A673 (cell line): ENCODE measurements around the gene PINLYP. TPM values are rescaled to one million over a fixed set of nuclear protein-coding genes. Genes with fewer than 3 reads are reported as not detected.
A peak's percentile ranks its signal among the peaks of the same experiment; 100 is the strongest.

Experiments
- BruUV-seq: library from RNA; stranded (reverse); fragments of 400-500 nt; replicated peaks from 2 replicates; lab custom pipeline; 2021; lab: Mats Ljungman, UMichigan
- CTCF ChIA-PET: fragments of 300-600 bp; sonication (Branson Sonifier 250); formaldehyde crosslinking; loops from one replicate; lab custom pipeline; 2022; ENCODE audit warnings: antibody characterized with exemption; lab: Charles Lee
- POLR2A ChIA-PET: fragments of 300-600 bp; sonication (Branson Sonifier 250); formaldehyde crosslinking; loops from one replicate; lab custom pipeline; 2022; ENCODE audit warnings: antibody characterized with exemption; ENCODE audit not compliant: low non-redundant PET; lab: Charles Lee
- DNase-seq: peaks from one replicate; pipeline ENCODE4 v3.0.0-alpha.2; 2015; ENCODE audit warnings: low spot score
- H3K27ac ChIP-seq: fragments of 200-600 bp; sonication (generic); 2 replicates; pipeline ENCODE4 v1.5.1; 2016; ENCODE audit warnings: mixed run types, low read depth, mild to moderate bottlenecking, mixed read lengths, antibody characterized with exemption, low read length; ENCODE audit not compliant: poor library complexity, severe bottlenecking
- H3K27me3 ChIP-seq: fragments of 200-600 bp; sonication (generic); replicated peaks from 2 replicates; pipeline ENCODE4 v1.6.1; 2017; ENCODE audit warnings: mixed run types, low read depth, mild to moderate bottlenecking, mixed read lengths, antibody characterized with exemption, low read length; ENCODE audit not compliant: insufficient read depth, poor library complexity
- H3K36me3 ChIP-seq: fragments of 200-600 bp; sonication (generic); 2 replicates; pipeline ENCODE4 v1.6.1; 2016; ENCODE audit warnings: mixed run types, mild to moderate bottlenecking, mixed read lengths, antibody characterized with exemption, low read length; ENCODE audit not compliant: insufficient read depth, poor library complexity, severe bottlenecking
- H3K4me1 ChIP-seq: fragments of 200-600 bp; sonication (generic); 2 replicates; pipeline ENCODE4 v1.6.1; 2017; ENCODE audit warnings: mixed run types, mild to moderate bottlenecking, mixed read lengths, antibody characterized with exemption, low read length; ENCODE audit not compliant: insufficient read depth, poor library complexity, severe bottlenecking
- H3K4me3 ChIP-seq: fragments of 200-600 bp; sonication (generic); 2 replicates; pipeline ENCODE4 v1.5.1; 2016; ENCODE audit warnings: low read depth, mixed run types, mild to moderate bottlenecking, mixed read lengths, low read length; ENCODE audit not compliant: poor library complexity, severe bottlenecking
- H3K9me3 ChIP-seq: fragments of 200-600 bp; sonication (generic); 2 replicates; pipeline ENCODE4 v1.6.1; 2016; ENCODE audit warnings: mixed run types, low read depth, mild to moderate bottlenecking, mixed read lengths, antibody characterized with exemption, low read length; ENCODE audit not compliant: poor library complexity, severe bottlenecking
- EZH2 ChIP-seq: fragments of 200-600 bp; sonication (generic); IDR thresholded peaks from 2 replicates; pipeline ENCODE4 v1.6.1; 2017; ENCODE audit warnings: borderline replicate concordance, low read depth, mild to moderate bottlenecking, mixed read lengths, antibody characterized with exemption, low read length; ENCODE audit not compliant: poor library complexity, severe bottlenecking
- intact Hi-C: fragments of 100-400 bp; cut with micrococcal nuclease; formaldehyde crosslinking; loops from one replicate; pipeline ENCODE4 v1.10.0; 2022; ENCODE audit not compliant: unreplicated experiment
- total RNA-seq: library from RNA; stranded (reverse); gene quantifications from 2 replicates; pipeline ENCODE4 v1.2.3, GENCODE V29; 2021
- TF ChIP-seq, protein P1 (sequence below): fragments of 300-800, 200-600 bp; sonication (generic); conservative IDR thresholded peaks from 2 replicates; pipeline ENCODE4 v1.5.1; 2017; ENCODE audit warnings: low read depth, mild to moderate bottlenecking, antibody characterized with exemption, low read length, moderate library complexity, mixed read lengths

Gene PINLYP
- total RNA-seq, 1 experiment from 2014 or later, result 14.3 TPM

DNA sequence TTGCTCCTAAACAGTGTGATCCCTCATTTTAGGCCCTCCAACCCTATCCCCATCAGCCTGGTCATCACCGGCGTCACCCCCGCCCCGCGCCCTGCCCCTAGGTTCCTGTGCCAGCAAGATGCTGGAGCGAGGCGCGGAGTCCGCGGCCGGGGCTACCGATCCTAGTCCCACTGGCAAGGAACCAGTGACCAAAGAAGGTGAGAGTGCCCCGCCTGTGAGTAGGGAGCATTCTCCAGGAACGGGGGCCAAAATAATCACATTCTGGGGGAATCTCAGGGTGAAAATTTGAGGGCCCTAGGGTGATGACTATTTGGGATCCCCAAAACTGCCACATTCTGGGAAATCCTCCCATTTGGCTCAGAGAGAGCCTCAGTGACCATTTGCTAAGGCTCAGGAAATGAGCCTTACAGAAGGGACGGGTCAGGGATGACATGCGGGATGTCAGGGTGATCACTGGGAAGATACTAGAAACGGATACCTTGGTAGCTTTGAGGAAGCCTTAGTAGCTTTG, 41.2 kb upstream of the PINLYP start:
- Histone ChIP-seq H3K9me3 (peaks cover 5% of the 10 kb centered on the region), H3K4me1 (peaks cover 13% of the 10 kb centered on the region), H3K36me3 (peaks cover 14% of the 10 kb centered on the region), H3K27ac (no peak overlapping the region), H3K4me3 (peak overlapping the region; percentile 31), H3K27me3 (no peaks in the 10 kb centered on the region)
- intact Hi-C loops, result loop anchor here (10.0 kb wide), 1 partner anchor 130 kb away; no protein-coding TSS in a partner anchor
- TF ChIP-seq, protein P1, sequence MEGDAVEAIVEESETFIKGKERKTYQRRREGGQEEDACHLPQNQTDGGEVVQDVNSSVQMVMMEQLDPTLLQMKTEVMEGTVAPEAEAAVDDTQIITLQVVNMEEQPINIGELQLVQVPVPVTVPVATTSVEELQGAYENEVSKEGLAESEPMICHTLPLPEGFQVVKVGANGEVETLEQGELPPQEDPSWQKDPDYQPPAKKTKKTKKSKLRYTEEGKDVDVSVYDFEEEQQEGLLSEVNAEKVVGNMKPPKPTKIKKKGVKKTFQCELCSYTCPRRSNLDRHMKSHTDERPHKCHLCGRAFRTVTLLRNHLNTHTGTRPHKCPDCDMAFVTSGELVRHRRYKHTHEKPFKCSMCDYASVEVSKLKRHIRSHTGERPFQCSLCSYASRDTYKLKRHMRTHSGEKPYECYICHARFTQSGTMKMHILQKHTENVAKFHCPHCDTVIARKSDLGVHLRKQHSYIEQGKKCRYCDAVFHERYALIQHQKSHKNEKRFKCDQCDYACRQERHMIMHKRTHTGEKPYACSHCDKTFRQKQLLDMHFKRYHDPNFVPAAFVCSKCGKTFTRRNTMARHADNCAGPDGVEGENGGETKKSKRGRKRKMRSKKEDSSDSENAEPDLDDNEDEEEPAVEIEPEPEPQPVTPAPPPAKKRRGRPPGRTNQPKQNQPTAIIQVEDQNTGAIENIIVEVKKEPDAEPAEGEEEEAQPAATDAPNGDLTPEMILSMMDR, result no peak
- no peak for TF ChIP-seq EZH2
- ChIA-PET POLR2A (interaction anchor here (0.6 to 0.7 kb wide), 2 partner anchors 53 to 61 kb away, joined by 4 to 12 read pairs; partner anchors contain the start of gene IRGQ), CTCF (interaction anchor here (0.5 to 2.4 kb wide), 6 partner anchors 15 to 89 kb away, joined by 3 to 15 read pairs (median 4); no protein-coding TSS in a partner anchor)
- no TSS peak for BruUV-seq
- DNase-seq, result no peak

DNA sequence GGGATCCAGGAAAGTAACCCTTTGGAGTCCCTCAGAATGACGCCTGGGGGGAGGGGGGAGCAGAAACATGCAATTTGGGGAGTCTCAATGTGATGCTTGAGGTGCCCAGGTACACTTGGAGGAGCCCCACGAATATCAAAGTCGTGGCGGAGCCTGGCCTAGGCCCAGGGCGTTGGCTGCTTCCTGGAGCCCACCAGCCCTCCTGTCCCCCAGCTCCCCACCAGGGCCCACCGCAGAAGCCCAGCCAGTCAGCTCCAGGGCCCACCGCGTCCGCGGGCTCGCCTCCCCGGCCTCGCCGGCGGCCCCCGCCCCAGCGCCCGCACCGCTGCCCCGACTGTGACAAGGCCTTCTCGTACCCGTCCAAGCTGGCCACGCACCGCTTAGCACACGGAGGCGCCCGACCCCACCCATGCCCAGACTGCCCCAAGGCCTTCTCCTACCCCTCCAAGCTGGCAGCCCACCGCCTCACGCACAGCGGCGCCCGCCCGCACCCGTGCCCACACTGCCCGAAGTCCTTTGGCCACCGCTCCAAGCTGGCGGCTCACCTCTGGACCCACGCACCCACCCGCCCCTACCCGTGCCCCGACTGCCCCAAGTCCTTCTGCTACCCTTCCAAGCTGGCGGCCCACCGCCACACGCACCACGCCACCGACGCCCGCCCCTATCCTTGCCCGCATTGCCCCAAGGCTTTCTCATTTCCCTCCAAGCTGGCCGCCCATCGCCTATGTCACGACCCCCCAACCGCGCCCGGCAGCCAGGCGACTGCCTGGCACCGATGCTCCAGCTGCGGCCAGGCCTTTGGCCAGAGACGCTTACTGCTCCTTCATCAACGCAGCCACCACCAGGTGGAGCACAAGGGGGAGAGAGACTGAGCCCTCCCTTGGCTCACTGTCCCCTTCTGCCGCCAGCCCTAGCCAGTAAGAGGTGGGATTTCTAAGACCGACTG, 40.5 kb upstream of the PINLYP start:
- peaks cover 13% of the 10 kb centered on the region for H3K4me1 ChIP-seq
- intact Hi-C loops, result loop anchor here (10.0 kb wide), 1 partner anchor 130 kb away; no protein-coding TSS in a partner anchor
- POLR2A ChIA-PET, result interaction anchor here (0.6 kb wide), 1 partner anchor 52 kb away, joined by 12 read pairs; no protein-coding TSS in a partner anchor
- TF ChIP-seq, protein P1, result peak; percentile 60
- TF ChIP-seq EZH2, result no peak
- CTCF ChIA-PET, result interaction anchor here (0.9 to 2.4 kb wide), 3 partner anchors 16 to 59 kb away, joined by 3 to 15 read pairs (median 4); no protein-coding TSS in a partner anchor
- no peaks in the 10 kb centered on the region for H3K27me3 ChIP-seq
- DNase-seq, result peak; percentile 56
- no TSS peak for BruUV-seq
- H3K36me3 ChIP-seq, result peaks cover 20% of the 10 kb centered on the region
- H3K27ac ChIP-seq, result no peak overlapping the region
- H3K4me3 ChIP-seq, result no peak overlapping the region
- H3K9me3 ChIP-seq, result peaks cover 5% of the 10 kb centered on the region

DNA sequence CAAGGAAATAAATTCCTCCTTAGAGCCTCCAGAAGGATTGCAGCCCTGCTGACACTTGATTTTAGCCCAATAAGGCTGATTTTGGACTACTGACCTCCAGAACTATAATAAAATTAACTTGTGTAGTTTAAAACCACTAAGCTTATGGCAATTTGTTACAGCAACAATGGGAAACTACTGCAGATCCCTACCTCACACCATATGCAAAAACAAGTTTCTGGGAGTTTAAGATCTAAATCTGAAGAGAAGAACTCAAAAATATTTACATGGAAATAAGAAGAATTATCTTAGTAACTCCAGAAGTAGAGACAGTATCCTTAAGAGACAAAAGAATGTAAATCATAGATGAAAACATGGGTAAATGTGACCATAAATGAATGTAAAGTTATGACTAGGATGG, 36.7 kb upstream of the PINLYP start:
- peaks cover 51% of the 10 kb centered on the region for H3K36me3 ChIP-seq
- TF ChIP-seq EZH2, result no peak
- TF ChIP-seq, protein P1, result no peak
- DNase-seq, result no peak
- CTCF ChIA-PET, result no interaction called here
- POLR2A ChIA-PET, result no interaction called here
- no peak overlapping the region for H3K4me3 ChIP-seq
- peaks cover 6% of the 10 kb centered on the region for H3K4me1 ChIP-seq
- H3K27ac ChIP-seq, result no peak overlapping the region
- H3K9me3 ChIP-seq, result peaks cover 5% of the 10 kb centered on the region
- no TSS peak for BruUV-seq
- H3K27me3 ChIP-seq, result no peaks in the 10 kb centered on the region
- intact Hi-C loops, result loop anchor here (10.0 kb wide), 1 partner anchor 126 kb away; no protein-coding TSS in a partner anchor
